MCF 10A (cell line): ENCODE results near the gene MSLN. TPM values are rescaled to one million over a fixed set of nuclear protein-coding genes. Genes with fewer than 3 reads are reported as not detected.
A peak's percentile ranks its signal among the peaks of the same experiment; 100 is the strongest.
"Not testable (repeated sequence)": the region's sequence is repeated elsewhere in the genome, so short reads cannot be mapped to it uniquely, and the experiment has no call there.

Source experiments
- BruUV-seq: library from RNA; stranded (reverse); fragments of 400-500 nt; replicated peaks from 2 replicates; lab custom pipeline; 2021; lab: Mats Ljungman, UMichigan
- CTCF ChIA-PET: fragments of 300-600 bp; sonication (Branson Sonifier 250); formaldehyde crosslinking; extraction: SDS; loops from one replicate; lab custom pipeline; 2021; ENCODE audit warnings: antibody characterized with exemption, inconsistent platforms; lab: Yijun Ruan, JAX
- POLR2A ChIA-PET: fragments of 300-600, 350-650 bp; sonication (Branson Sonifier 250); formaldehyde crosslinking; extraction: SDS; loops from one replicate; lab custom pipeline; 2020; ENCODE audit warnings: antibody characterized with exemption, inconsistent platforms; lab: Yijun Ruan, JAX
- DNase-seq: peaks from one replicate; pipeline ENCODE4 v3.0.0-alpha.2; 2018; ENCODE audit not compliant: unreplicated experiment
- H3K27ac Mint-ChIP-seq: one replicate; pipeline ENCODE4 v1.8.0; 2022; ENCODE audit warnings: mild to moderate bottlenecking, low read depth, mixed read lengths; ENCODE audit not compliant: unreplicated experiment
- H3K27me3 Mint-ChIP-seq: one replicate; pipeline ENCODE4 v1.8.0; 2022; ENCODE audit warnings: mixed read lengths; ENCODE audit not compliant: insufficient read depth, unreplicated experiment
- H3K36me3 Mint-ChIP-seq: one replicate; pipeline ENCODE4 v1.8.0; 2022; ENCODE audit warnings: mild to moderate bottlenecking, moderate library complexity, mixed read lengths; ENCODE audit not compliant: insufficient read depth, unreplicated experiment
- H3K4me1 Mint-ChIP-seq: one replicate; pipeline ENCODE4 v1.8.0; 2022; ENCODE audit warnings: mixed read lengths; ENCODE audit not compliant: insufficient read depth, unreplicated experiment
- H3K4me3 Mint-ChIP-seq: one replicate; pipeline ENCODE4 v1.8.0; 2022; ENCODE audit warnings: mild to moderate bottlenecking, moderate library complexity, mixed read lengths; ENCODE audit not compliant: unreplicated experiment
- H3K9me3 Mint-ChIP-seq: one replicate; pipeline ENCODE4 v1.8.0; 2022; ENCODE audit warnings: mixed read lengths; ENCODE audit not compliant: unreplicated experiment
- intact Hi-C: fragments of 100-400 bp; cut with micrococcal nuclease; formaldehyde crosslinking; loops from 2 replicates; pipeline ENCODE4 v1.14.1; 2022
- total RNA-seq: library from RNA; stranded (reverse); gene quantifications from 2 replicates; pipeline ENCODE4 v1.2.3, GENCODE V29; 2022
- TF ChIP-seq, protein P1 (sequence below): fragments of 200-600 bp; IDR thresholded peaks from one replicate; pipeline ENCODE4 v1.8.0; 2022; ENCODE audit warnings: antibody characterized with exemption, mild to moderate bottlenecking; ENCODE audit not compliant: unreplicated experiment

Gene MSLN
- total RNA-seq, 1 experiment from 2014 or later: 25.2 TPM

DNA sequence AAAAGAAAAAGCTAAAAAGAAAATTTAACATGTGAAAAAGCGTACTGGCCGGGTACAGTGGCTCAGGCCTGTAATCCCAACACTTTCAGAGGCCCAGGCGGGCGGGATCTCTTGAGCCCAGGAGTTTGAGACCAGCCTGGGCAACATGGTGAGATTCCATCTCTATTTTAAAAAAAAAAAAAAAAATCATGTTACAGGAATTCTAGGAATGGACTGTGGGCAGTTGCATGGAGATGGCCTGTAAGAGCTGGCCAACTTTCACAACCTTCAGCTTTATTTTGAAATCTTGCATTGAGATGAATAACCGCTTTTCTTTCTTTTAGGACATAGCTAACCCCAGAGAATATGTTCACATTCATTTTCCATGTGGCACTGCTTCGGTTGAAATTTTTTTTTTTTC, 11.5 kb upstream of the MSLN start:
- Mint-ChIP-seq H3K9me3 (no peaks in the 10 kb centered on the region), H3K27me3 (no peaks in the 10 kb centered on the region), H3K36me3 (no peaks in the 10 kb centered on the region), H3K27ac (no peak overlapping the region), H3K4me1 (no peaks in the 10 kb centered on the region), H3K4me3 (no peak overlapping the region)
- TF ChIP-seq, protein P1, sequence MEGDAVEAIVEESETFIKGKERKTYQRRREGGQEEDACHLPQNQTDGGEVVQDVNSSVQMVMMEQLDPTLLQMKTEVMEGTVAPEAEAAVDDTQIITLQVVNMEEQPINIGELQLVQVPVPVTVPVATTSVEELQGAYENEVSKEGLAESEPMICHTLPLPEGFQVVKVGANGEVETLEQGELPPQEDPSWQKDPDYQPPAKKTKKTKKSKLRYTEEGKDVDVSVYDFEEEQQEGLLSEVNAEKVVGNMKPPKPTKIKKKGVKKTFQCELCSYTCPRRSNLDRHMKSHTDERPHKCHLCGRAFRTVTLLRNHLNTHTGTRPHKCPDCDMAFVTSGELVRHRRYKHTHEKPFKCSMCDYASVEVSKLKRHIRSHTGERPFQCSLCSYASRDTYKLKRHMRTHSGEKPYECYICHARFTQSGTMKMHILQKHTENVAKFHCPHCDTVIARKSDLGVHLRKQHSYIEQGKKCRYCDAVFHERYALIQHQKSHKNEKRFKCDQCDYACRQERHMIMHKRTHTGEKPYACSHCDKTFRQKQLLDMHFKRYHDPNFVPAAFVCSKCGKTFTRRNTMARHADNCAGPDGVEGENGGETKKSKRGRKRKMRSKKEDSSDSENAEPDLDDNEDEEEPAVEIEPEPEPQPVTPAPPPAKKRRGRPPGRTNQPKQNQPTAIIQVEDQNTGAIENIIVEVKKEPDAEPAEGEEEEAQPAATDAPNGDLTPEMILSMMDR: no peak
- peak; percentile 56 for DNase-seq
- intact Hi-C loops: no loop called here
- BruUV-seq: no TSS peak
- POLR2A ChIA-PET: interaction anchor here (0.6 to 2.9 kb wide), 18 partner anchors 8 to 956 kb away, joined by 3 to 26 read pairs (median 4); partner anchors contain the start of genes ANTKMT, CHTF18, CIAO3 and MSLN
- CTCF ChIA-PET: interaction anchor here (0.5 to 3.7 kb wide), 9 partner anchors 29 to 1365 kb away, joined by 3 to 19 read pairs (median 4); partner anchors contain the start of gene ANTKMT

DNA sequence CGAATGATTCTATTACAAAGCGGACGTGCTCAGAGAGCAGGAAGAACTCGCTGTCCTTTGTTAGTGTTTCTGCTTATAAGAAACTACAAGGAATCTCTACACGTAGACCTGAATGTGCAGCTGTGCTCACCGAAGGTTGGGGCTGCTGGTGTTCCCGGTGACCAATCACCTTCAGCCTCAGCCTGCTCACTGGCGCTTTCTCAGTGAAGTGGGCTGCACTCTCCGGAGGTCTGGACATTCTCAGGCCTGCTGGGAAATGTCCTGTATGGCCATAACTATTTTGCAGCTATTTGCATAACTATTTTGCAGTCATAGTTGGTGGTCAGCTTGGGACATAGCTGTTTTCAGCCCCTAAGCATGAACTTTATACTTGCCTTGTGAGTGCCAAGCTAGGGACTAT, 10.0 kb upstream of the MSLN start:
- TF ChIP-seq, protein P1: no peak
- POLR2A ChIA-PET: interaction anchor here (0.7 to 2.9 kb wide), 4 partner anchors 10 to 38 kb away, joined by 3 to 26 read pairs (median 4); partner anchors contain the start of gene MSLN
- Mint-ChIP-seq H3K4me1 (no peaks in the 10 kb centered on the region), H3K27me3 (no peaks in the 10 kb centered on the region), H3K9me3 (no peaks in the 10 kb centered on the region), H3K27ac (no peak overlapping the region), H3K4me3 (no peak overlapping the region), H3K36me3 (no peaks in the 10 kb centered on the region)
- CTCF ChIA-PET: interaction anchor here (0.5 to 2.7 kb wide), 4 partner anchors 10 to 38 kb away, joined by 4 to 16 read pairs (median 10); partner anchors contain the start of gene CIAO3
- intact Hi-C loops: no loop called here
- no peak for DNase-seq
- no TSS peak for BruUV-seq

DNA sequence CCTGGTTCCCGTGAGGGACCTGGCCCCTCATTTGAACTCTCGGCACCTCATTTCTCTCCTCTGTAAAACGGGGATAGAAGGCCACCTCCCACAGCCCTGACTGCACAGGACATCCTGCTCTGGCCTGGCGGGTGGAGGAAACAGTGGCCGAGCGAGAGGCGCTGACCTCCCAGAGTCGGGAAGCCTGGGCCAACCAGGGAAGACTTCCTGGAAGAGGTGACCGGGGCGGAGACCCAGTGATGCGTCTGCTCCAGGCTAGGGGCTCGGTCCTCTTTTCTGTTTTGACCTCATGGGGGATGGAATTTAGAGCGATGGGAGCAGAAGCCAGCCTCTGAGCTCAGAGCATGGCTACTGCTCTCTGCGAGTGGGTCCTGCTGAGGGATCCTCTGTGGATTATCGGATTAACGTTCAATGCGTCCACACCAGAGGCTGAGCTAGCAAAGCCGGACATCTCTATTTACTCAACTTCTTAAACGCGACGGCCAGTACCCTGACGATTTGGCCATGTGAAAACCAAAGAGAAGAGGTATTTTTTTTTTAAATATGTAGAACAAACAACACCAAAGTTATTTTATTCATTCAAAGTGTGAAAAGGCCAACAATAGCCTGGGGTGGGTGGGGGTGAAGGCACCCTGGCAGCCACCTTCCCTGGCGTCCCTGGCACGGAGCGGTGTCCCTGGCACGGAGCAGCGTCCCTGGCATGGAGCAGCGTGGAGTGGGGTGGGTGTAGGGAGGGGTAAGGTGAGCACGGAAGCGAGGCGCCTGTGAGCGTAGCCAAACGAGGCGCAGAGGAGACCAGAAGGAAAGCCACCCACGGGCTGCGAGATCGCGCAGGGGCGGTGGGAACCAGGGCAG, 9.2 kb upstream of the MSLN start:
- TF ChIP-seq, protein P1: no peak
- intact Hi-C loops: no loop called here
- CTCF ChIA-PET: interaction anchor here (0.5 to 2.7 kb wide), 6 partner anchors 10 to 39 kb away, joined by 3 to 16 read pairs (median 5); partner anchors contain the start of gene CIAO3
- no peaks in the 10 kb centered on the region for H3K9me3 Mint-ChIP-seq
- H3K4me3 Mint-ChIP-seq: no peak overlapping the region
- no peaks in the 10 kb centered on the region for H3K36me3 Mint-ChIP-seq
- no peaks in the 10 kb centered on the region for H3K4me1 Mint-ChIP-seq
- no peak overlapping the region for H3K27ac Mint-ChIP-seq
- H3K27me3 Mint-ChIP-seq: no peaks in the 10 kb centered on the region
- POLR2A ChIA-PET: interaction anchor here (0.6 to 2.9 kb wide), 4 partner anchors 10 to 207 kb away, joined by 3 to 26 read pairs (median 3); partner anchors contain the start of gene MSLN
- DNase-seq: no peak
- BruUV-seq: no TSS peak

DNA sequence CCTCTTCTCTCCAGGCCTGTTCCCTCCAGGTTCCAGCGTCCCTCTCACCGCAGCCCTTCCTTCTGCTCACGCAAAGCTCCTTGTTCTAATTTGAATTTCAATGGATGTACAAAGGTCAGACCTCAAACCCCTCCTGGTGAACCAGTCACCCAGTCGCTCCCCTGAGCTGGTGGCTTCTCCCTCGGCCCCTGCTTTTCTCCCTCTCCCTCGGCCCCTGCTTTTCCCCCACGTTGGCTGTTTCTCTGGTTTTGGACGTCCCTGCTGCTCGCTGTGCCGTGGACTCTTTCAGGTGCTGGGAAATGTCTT, 8.6 kb upstream of the MSLN start:
- ChIA-PET POLR2A (interaction anchor here (0.6 kb wide), 1 partner anchor 207 kb away, joined by 3 read pairs; no protein-coding TSS in a partner anchor), CTCF (interaction anchor here (0.6 to 2.7 kb wide), 4 partner anchors 9 to 34 kb away, joined by 3 to 16 read pairs (median 8); partner anchors contain the start of gene CIAO3)
- Mint-ChIP-seq H3K4me3 (no peak overlapping the region), H3K9me3 (no peaks in the 10 kb centered on the region), H3K36me3 (no peaks in the 10 kb centered on the region), H3K27ac (no peak overlapping the region), H3K4me1 (no peaks in the 10 kb centered on the region), H3K27me3 (no peaks in the 10 kb centered on the region)
- intact Hi-C loops: no loop called here
- no TSS peak for BruUV-seq
- TF ChIP-seq, protein P1: no peak
- no peak for DNase-seq

DNA sequence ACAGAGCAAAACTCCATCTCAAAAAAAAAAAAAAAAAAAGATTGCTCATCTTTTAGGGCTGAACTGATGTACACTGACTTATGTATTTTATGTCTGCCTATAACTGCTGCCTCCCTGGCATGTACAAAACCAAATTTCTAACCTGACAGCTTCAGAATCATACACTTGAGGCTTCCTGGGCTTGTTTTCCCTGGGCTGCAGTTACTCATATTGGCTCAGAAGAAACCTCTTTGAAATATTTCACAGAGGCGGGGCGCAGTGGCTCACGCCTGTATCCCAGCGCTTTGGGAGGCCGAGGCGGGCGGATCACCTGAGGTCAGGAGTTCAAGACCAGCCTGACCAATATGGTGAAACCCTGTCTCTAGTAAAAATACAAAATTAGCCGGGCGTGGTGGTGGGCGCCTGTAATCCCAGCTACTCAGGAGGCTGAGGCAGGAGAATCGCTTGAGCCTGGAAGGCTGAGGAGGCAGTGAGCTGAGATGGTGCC, 6.4 kb upstream of the MSLN start:
- BruUV-seq, H3K4me1 Mint-ChIP-seq, DNase-seq, H3K9me3 Mint-ChIP-seq, intact Hi-C loops, H3K27me3 Mint-ChIP-seq, H3K4me3 Mint-ChIP-seq, H3K36me3 Mint-ChIP-seq, H3K27ac Mint-ChIP-seq: not testable (repeated sequence)
- POLR2A ChIA-PET: interaction anchor here (1.7 kb wide), 1 partner anchor 13 kb away, joined by 6 read pairs; the partner anchor contains the start of gene CIAO3
- CTCF ChIA-PET: interaction anchor here (0.6 to 0.7 kb wide), 3 partner anchors 14 to 42 kb away, joined by 3 to 4 read pairs (median 3); no protein-coding TSS in a partner anchor
